Measurements from ENCODE around the gene PGGHG.

GRCh38 chr11:252666-253065, 36.3 kb upstream of the PGGHG start:
- TF ChIP-seq POLR2AphosphoS5 (IDR thresholded peaks at IDR 0.05) (no peak), CTCF (IDR thresholded peaks at IDR 0.05 in 8 of 11, conservative IDR thresholded peaks at IDR 0.05 in 3 of 11) (no peak), POLR2A (IDR thresholded peaks at IDR 0.05) (no peak)

Data from spleen (tissue), 7 donors.